Peyer's patch (tissue), 4 donors: Measurements from ENCODE around the gene ZG16B. TPM values are rescaled to one million over a fixed set of nuclear protein-coding genes. Genes with fewer than 3 reads are reported as not detected.

Experiments used
- DNase-seq, 3 donors: peaks; one replicate each; pipeline ENCODE4 v3.0.0-alpha.2; 2017 to 2019
- H3K27ac ChIP-seq, 4 donors: fragments of 200-600 bp; sonication (generic); one replicate each; pipeline ENCODE4 v1.5.1; 2016 to 2019
- H3K27me3 ChIP-seq, 2 donors: fragments of 200-600 bp; sonication (generic); one replicate each; pipeline ENCODE4 v1.5.1; 2019
- H3K36me3 ChIP-seq, 3 donors: fragments of 200-600 bp; sonication (generic); one replicate each; pipeline ENCODE4 v1.5.1; 2016 to 2019
- H3K4me1 ChIP-seq, 4 donors: fragments of 200-600 bp; sonication (generic); one replicate each; pipeline ENCODE4 v1.5.1; 2016 to 2019
- H3K4me3 ChIP-seq, 4 donors: fragments of 200-600 bp; sonication (generic); 1 replicate in 3 of 4; 2 replicates in 1 of 4; pipeline ENCODE4 v1.5.1; 2016 to 2019; ENCODE audit warnings: mild to moderate bottlenecking in 1 of 4
- H3K9me3 ChIP-seq, 4 donors: fragments of 200-600 bp; sonication (generic); one replicate each; pipeline ENCODE4 v1.5.1; 2016 to 2019; ENCODE audit warnings: mild to moderate bottlenecking in 1 of 4
- CTCF ChIP-seq, 6 experiments: fragments of 450-650 bp in 4 of 6; fragments of 200-600 bp in 2 of 6; sonication (generic) in 1 of 6; IDR thresholded peaks; one replicate each; pipeline ENCODE4 v1.5.1; 2017 to 2019; ENCODE audit warnings: antibody characterized with exemption in 6 of 6, mild to moderate bottlenecking in 3 of 6, moderate library complexity in 1 of 6
- POLR2A ChIP-seq, 2 donors: fragments of 450-650 bp; IDR thresholded peaks; one replicate each; pipeline ENCODE4 v1.5.1; 2017; ENCODE audit warnings: antibody characterized with exemption in 2 of 2, mild to moderate bottlenecking in 2 of 2, moderate library complexity in 2 of 2
- total RNA-seq, 4 donors: library from RNA; depleted of rRNA; stranded (reverse); fragments of >200 nt; gene quantifications; one replicate each; pipeline ENCODE4 v1.1.0, GENCODE V29; 2016

ZG16B gene
- total RNA-seq, 4 donors from 2014 or later = 2.5 to 13.0 (median 5.5) TPM

- Histone ChIP-seq H3K27ac (no peak overlapping the region), H3K36me3 (no peaks in the 10 kb centered on the region), H3K4me1 (no peaks in the 10 kb centered on the region), H3K27me3 (no peaks in the 10 kb centered on the region), H3K4me3 (no peak overlapping the region), H3K9me3 (peaks cover 0 to 4% (median 0%) of the 10 kb centered on the region in 4 donors)
- DNase-seq = no peak
- no peak for TF ChIP-seq CTCF (IDR thresholded peaks at IDR 0.05)
- no peak for TF ChIP-seq POLR2A (IDR thresholded peaks at IDR 0.05)
These were observed 20.8 kb upstream of the ZG16B start for GRCh38 chr16:2809149-2809760.

DNA sequence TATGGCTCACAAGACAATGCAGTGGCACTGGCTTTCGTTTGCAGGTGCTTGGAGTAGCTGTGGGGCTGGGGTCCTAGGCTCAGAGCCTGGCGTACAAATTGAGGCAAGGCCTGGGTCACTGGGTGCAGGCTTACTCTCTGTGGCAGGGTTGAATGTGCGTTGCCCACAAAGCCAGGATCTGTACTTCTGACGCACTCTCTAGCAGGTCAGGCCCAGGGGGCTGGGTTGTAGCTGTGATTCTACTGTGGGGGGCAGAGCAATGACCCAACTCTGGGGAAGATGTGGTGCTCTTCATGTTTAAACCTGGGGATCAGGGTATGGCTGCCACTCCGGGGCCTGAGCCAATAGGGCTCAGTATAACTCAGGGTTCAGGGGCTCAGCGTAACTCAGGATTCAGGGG lies 19.5 kb upstream of the ZG16B start:
- Histone ChIP-seq H3K27me3 (no peaks in the 10 kb centered on the region), H3K9me3 (no peaks in the 10 kb centered on the region), H3K36me3 (no peaks in the 10 kb centered on the region), H3K4me1 (no peaks in the 10 kb centered on the region), H3K4me3 (no peak overlapping the region), H3K27ac (no peak overlapping the region)
- no peak for TF ChIP-seq CTCF (IDR thresholded peaks at IDR 0.05)
- no peak for TF ChIP-seq POLR2A (IDR thresholded peaks at IDR 0.05)
- no peak for DNase-seq

DNA sequence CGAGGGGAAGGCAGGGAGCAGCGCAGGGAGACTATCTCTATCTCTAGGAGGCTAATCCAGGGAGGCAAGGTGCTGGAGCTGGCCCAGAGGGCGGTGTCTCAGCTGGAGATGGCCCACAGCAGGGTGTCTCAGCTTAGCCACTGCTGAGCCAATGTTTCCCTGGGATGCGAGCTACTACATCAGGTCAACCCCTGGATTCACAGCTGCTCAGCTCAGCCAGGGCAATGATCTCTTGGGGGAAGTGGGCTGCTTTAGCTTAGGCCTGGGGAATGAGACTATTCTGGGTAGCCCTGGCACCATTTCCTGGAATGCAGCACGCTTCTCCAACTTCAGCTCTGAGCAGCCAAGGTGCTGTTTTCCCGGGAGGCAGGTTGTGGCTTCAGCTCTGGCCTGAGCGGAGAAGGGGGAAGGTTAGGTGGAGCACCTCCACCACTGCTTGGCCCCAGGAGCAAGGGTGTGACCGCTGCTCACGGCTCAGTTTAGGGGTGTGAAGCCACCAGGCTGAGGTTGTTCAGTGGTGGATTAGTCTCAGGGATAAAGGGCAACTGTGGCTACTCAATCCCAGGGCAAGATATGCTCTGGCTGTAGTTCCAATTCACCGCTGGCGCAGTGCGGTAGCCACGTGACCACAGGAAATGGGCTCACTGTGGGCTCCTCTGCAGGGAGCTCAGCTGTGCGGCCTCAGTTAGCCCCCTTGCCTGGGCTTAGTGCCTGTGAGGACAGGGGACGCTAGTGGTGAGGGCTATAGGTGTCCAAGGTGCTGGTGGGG lies 18.2 kb upstream of the ZG16B start:
- no peaks in the 10 kb centered on the region for H3K36me3 ChIP-seq
- H3K27ac ChIP-seq = no peak overlapping the region
- TF ChIP-seq CTCF (IDR thresholded peaks at IDR 0.05) (no peak), POLR2A (IDR thresholded peaks at IDR 0.05) (no peak)
- H3K4me3 ChIP-seq = no peak overlapping the region
- no peaks in the 10 kb centered on the region for H3K9me3 ChIP-seq
- no peaks in the 10 kb centered on the region for H3K4me1 ChIP-seq
- no peaks in the 10 kb centered on the region for H3K27me3 ChIP-seq
- DNase-seq = no peak

DNA sequence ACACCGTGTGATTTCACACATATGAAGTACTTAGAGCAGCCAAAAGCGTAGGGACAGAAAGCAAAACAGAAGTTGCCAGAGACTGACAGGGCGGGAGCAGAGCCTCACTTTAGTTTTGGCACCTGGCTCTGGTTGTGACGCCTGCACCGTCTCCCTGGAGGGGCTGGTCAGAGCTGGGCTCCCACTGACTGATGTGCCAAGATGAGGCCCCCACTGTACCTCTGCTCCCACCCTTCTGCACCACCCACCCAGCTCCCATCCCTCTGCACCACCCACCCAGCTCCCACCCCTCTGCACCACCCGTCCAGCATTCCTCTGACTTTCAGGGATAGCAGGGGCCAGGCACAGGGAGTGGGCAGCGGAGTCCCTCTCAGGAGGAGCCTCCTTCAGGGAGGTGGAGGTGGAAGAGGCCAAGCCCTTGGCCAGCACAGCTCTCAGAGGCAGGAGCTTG lies 16.3 kb upstream of the ZG16B start:
- Histone ChIP-seq H3K4me1 (no peaks in the 10 kb centered on the region), H3K36me3 (no peaks in the 10 kb centered on the region), H3K27me3 (no peaks in the 10 kb centered on the region), H3K27ac (no peak overlapping the region), H3K4me3 (no peak overlapping the region), H3K9me3 (no peaks in the 10 kb centered on the region)
- no peak for DNase-seq
- TF ChIP-seq POLR2A (IDR thresholded peaks at IDR 0.05) = no peak
- TF ChIP-seq CTCF (IDR thresholded peaks at IDR 0.05) = no peak

DNA sequence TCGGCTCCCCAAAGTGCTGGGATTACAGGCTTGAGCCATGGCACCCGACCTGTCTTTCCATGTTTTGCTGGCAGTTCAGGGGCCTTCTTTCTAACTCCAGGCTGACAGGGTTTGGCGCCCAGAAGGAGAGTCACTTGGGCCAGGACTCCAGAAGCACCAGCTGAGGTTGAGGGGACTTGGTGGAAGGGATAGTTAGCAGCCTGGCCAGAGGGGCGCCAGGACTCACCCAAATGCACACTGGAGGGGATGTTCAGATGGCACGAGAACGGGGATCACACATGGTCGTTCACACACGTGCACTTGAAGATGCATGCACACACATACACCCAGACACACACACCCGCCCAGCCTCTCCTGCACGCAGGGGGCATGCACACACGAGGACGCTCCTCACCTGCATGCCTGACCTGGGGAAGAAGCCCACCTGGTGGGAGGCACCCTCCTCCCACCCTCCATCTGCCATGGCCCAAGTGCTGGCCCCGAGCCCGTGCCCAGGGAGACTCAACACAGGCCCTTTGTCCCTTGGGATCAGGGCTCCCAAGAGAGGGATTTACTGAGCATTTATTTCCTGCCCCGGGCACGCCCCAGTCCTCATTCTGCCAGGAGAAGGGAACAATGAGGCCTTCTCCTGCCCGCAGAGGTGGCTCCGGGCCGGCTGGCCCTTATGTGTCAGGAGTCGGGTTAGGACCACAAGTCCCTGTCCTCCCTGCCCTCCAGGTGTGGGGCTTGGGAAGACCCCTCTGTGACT lies 15.4 kb upstream of the ZG16B start:
- H3K4me1 ChIP-seq = no peaks in the 10 kb centered on the region
- no peak overlapping the region for H3K27ac ChIP-seq
- DNase-seq = no peak
- no peaks in the 10 kb centered on the region for H3K36me3 ChIP-seq
- no peak overlapping the region for H3K4me3 ChIP-seq
- no peak for TF ChIP-seq POLR2A (IDR thresholded peaks at IDR 0.05)
- no peak for TF ChIP-seq CTCF (IDR thresholded peaks at IDR 0.05)
- H3K27me3 ChIP-seq = no peaks in the 10 kb centered on the region
- no peaks in the 10 kb centered on the region for H3K9me3 ChIP-seq
